Neural cell (in vitro differentiated cells): ENCODE results near the gene ETV6.

Experiments used
- EP300 ChIP-seq: fragments of 450-650 bp; conservative IDR thresholded peaks from 2 replicates; pipeline ENCODE4 v1.6.1; 2014; ENCODE audit warnings: antibody characterized with exemption, mild to moderate bottlenecking, moderate library complexity; ENCODE audit not compliant: poor library complexity, severe bottlenecking
- EZH2 ChIP-seq: fragments of 200-600, 300-800 bp; shearing (Covaris generic), sonication (generic); IDR thresholded peaks from 2 replicates; pipeline ENCODE4 v1.6.1; 2014; ENCODE audit warnings: antibody characterized with exemption, low read length, borderline replicate concordance, mild to moderate bottlenecking; ENCODE audit not compliant: insufficient read depth, poor library complexity, severe bottlenecking
- POLR2AphosphoS5 ChIP-seq: IDR thresholded peaks from 2 replicates; pipeline ENCODE4 v1.6.1; 2012
- RAD21 ChIP-seq: fragments of 450-650 bp; conservative IDR thresholded peaks from 2 replicates; pipeline ENCODE4 v1.6.1; 2014; ENCODE audit warnings: antibody characterized with exemption, mild to moderate bottlenecking, moderate library complexity
- SMC3 ChIP-seq: fragments of 450-650 bp; conservative IDR thresholded peaks from 2 replicates; pipeline ENCODE4 v1.6.1; 2014; ENCODE audit warnings: antibody characterized with exemption, mild to moderate bottlenecking, moderate library complexity; ENCODE audit not compliant: poor library complexity
- TAF1 ChIP-seq: IDR thresholded peaks from 2 replicates; pipeline ENCODE4 v1.6.1; 2012; ENCODE audit warnings: low read depth
- TF ChIP-seq, protein P1 (sequence below): fragments of 450-650 bp; IDR thresholded peaks from 2 replicates; pipeline ENCODE4 v1.5.1; 2014; ENCODE audit warnings: antibody characterized with exemption, mild to moderate bottlenecking, moderate library complexity; ENCODE audit not compliant: poor library complexity, severe bottlenecking
- TF ChIP-seq, protein P2 (sequence below): IDR thresholded peaks from 2 replicates; pipeline ENCODE4 v1.6.1; 2012; ENCODE audit warnings: borderline replicate concordance

DNA sequence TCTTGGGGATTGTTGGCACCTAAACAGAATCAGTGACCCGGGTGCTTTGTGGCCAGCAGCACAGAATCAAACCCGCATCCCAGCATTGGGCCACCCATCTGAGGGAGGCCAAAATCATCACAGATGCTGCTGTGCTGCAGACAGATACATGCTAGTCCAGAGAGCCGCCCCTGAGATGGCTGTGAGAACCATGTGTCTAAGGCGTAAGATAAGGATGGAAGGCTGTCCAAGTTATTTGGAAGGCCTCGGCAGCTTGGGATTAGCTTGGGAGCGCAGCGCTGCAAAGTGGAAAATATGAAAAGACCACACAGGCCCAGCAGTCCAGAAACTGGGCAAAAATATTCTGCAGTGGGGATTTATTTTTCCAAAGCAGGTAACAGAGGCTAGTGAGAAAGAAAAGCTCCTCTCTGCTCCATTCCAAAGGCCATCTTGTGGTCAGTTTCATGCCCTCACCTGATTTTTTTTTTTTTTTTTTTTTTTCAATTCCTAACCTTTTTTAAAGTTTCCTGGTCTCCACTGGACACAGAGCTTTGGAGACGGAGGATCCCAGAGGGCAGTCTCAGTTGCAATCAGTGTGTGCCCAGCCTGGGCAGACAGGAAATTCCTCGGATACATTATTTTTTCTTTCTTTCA is 242.4 kb downstream of the ETV6 start:
- TF ChIP-seq POLR2AphosphoS5: no peak
- TF ChIP-seq EZH2: no peak
- TF ChIP-seq, protein P1, sequence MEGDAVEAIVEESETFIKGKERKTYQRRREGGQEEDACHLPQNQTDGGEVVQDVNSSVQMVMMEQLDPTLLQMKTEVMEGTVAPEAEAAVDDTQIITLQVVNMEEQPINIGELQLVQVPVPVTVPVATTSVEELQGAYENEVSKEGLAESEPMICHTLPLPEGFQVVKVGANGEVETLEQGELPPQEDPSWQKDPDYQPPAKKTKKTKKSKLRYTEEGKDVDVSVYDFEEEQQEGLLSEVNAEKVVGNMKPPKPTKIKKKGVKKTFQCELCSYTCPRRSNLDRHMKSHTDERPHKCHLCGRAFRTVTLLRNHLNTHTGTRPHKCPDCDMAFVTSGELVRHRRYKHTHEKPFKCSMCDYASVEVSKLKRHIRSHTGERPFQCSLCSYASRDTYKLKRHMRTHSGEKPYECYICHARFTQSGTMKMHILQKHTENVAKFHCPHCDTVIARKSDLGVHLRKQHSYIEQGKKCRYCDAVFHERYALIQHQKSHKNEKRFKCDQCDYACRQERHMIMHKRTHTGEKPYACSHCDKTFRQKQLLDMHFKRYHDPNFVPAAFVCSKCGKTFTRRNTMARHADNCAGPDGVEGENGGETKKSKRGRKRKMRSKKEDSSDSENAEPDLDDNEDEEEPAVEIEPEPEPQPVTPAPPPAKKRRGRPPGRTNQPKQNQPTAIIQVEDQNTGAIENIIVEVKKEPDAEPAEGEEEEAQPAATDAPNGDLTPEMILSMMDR: no peak
- TF ChIP-seq EP300: no peak
- TF ChIP-seq RAD21: no peak
- no peak for TF ChIP-seq TAF1
- TF ChIP-seq SMC3: peak; percentile 30
- TF ChIP-seq, protein P2, sequence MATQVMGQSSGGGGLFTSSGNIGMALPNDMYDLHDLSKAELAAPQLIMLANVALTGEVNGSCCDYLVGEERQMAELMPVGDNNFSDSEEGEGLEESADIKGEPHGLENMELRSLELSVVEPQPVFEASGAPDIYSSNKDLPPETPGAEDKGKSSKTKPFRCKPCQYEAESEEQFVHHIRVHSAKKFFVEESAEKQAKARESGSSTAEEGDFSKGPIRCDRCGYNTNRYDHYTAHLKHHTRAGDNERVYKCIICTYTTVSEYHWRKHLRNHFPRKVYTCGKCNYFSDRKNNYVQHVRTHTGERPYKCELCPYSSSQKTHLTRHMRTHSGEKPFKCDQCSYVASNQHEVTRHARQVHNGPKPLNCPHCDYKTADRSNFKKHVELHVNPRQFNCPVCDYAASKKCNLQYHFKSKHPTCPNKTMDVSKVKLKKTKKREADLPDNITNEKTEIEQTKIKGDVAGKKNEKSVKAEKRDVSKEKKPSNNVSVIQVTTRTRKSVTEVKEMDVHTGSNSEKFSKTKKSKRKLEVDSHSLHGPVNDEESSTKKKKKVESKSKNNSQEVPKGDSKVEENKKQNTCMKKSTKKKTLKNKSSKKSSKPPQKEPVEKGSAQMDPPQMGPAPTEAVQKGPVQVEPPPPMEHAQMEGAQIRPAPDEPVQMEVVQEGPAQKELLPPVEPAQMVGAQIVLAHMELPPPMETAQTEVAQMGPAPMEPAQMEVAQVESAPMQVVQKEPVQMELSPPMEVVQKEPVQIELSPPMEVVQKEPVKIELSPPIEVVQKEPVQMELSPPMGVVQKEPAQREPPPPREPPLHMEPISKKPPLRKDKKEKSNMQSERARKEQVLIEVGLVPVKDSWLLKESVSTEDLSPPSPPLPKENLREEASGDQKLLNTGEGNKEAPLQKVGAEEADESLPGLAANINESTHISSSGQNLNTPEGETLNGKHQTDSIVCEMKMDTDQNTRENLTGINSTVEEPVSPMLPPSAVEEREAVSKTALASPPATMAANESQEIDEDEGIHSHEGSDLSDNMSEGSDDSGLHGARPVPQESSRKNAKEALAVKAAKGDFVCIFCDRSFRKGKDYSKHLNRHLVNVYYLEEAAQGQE: no peak
